Measurements from ENCODE around the gene ST6GAL2. TPM values are rescaled to one million over a fixed set of nuclear protein-coding genes. Genes with fewer than 3 reads are reported as not detected.

ST6GAL2 gene
- total RNA-seq, 1 donor from 2014 or later: 0.38 TPM

DNA sequence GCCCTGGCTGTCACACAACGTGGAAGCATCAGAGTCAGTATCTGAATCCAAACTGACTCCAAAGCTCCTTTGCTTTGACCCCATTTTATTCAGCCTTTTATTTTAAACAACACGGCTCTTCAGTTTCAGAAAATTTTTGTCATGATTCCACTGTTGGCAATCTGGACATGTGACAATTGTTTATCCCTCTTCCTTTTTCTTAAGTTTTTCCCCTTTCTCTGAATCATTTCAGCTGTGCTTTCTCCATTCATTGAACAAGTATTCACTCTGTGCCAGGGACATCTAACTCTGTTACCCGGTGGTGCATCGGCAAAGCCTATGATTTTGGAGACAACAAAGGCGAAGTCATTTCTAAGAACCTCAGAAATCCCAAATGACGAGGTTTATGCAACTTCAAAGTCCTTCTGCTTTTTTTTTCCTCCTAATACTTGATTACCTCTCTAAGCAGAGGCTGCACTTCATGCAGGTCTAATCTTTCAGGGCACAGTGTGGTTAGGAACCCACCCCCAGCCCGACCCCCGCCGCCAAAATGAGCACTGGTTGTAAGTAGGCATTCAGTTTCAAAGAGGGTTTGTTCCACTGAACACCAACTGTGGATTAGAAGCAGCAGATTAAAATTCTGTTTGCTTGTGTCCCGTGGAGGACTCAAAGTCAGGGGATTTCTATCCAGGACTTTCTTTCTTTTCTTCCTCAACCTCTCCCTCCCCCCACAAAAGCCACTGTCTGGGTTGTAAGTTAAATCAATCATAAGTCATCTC is 18.6 kb downstream of the ST6GAL2 start:
- no peak for ATAC-seq
- no peak for DNase-seq (ENCODE audit: missing footprints)
- intact Hi-C loops (cut with DNase I): no loop called here

GRCh38 chr2:106866641-106867040 is 19.3 kb downstream of the ST6GAL2 start:
- intact Hi-C loops (cut with DNase I): no loop called here
- no peak for DNase-seq (ENCODE audit: missing footprints)
- no peak for ATAC-seq

DNA sequence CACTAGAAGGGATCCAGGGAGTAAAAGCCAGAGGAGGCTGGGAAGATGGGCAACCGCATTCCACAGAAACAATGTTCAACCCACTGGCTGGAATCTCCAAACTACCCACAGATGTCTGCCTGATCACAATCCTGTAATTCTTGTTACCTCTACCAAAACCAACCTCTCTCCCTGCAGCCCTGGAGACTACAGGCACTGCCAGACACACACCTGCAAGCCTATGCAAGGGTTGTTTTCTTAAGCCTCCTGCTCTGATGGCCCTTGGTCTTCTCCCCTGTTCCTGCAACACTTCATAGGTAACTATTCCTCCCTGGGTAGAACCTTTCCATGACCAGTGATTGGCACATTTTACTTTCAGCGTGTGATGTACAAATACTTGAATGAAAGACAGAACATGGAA is 21.9 kb downstream of the ST6GAL2 start:
- DNase-seq (ENCODE audit: missing footprints) (no peak), ATAC-seq (no peak)
- intact Hi-C loops (cut with DNase I): no loop called here

GRCh38 chr2:106863387-106863786 is 22.6 kb downstream of the ST6GAL2 start:
- DNase-seq (ENCODE audit: missing footprints) (no peak), ATAC-seq (no peak)
- intact Hi-C loops (cut with DNase I): no loop called here

DNA sequence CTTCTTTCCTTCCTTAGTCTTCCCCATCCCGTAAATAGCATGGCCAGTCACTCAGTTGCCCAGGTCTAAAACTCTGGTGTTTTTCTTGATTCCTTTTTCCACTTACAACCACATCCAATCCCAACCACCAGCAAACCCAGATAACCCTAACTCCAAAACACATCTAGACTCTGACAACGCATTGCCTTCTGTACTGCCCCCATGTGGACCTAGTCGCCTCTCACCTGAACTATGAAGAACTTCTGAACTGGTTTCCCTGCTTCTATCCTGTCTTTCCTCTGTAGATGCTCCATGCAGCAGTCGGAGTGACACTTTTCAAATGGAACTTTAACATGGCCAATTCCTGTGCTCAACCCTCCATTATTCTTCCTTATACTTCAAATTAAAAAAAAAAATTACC is 26.5 kb downstream of the ST6GAL2 start:
- DNase-seq (ENCODE audit: missing footprints): no peak
- ATAC-seq: no peak
- intact Hi-C loops (cut with DNase I): no loop called here

GRCh38 chr2:106858810-106859209 is 27.2 kb downstream of the ST6GAL2 start:
- intact Hi-C loops (cut with DNase I): no loop called here

GRCh38 chr2:106857882-106858478 is 28.0 kb downstream of the ST6GAL2 start:
- intact Hi-C loops (cut with DNase I): no loop called here
- ATAC-seq (no peak), DNase-seq (ENCODE audit: missing footprints) (no peak)

More at GRCh38 chr2:106858810-106859209, 27.2 kb downstream of the ST6GAL2 start:
- ATAC-seq (no peak), DNase-seq (ENCODE audit: missing footprints) (no peak)

GRCh38 chr2:106853631-106854030 is 32.3 kb downstream of the ST6GAL2 start:
- ATAC-seq (no peak), DNase-seq (ENCODE audit: missing footprints) (no peak)
- intact Hi-C loops (cut with DNase I): no loop called here

DNA sequence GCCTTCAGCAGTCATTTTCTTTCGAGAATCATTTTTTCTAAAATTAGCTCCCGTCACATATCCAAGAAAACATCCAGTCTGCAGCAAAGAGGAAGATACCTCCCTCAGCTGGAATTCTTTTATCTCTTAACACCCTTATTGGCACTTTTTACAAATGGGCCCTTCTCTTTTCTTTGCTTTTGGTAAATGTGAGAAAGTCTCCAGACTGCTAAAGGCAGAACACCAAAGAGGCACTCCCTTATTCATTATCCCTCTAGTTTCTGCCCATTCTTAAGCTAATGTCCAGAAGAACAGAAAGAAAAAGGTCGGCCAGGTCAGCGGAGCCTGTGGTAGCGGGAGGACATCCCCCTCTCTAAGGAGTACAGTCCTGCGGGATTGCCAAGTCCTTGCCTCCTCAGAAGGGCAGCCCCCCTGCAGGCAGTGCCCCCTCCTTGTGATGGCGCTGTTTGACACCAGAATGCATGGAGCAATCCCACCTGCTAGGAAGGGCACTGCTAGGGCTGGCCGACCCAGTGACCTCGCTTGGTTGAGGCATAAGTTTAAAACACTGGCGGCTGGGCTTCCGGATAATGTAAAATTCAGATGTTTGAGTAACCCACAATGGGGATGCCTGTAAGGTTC is 34.0 kb downstream of the ST6GAL2 start:
- ATAC-seq: no peak
- intact Hi-C loops (cut with DNase I): no loop called here
- no peak for DNase-seq (ENCODE audit: missing footprints)

DNA sequence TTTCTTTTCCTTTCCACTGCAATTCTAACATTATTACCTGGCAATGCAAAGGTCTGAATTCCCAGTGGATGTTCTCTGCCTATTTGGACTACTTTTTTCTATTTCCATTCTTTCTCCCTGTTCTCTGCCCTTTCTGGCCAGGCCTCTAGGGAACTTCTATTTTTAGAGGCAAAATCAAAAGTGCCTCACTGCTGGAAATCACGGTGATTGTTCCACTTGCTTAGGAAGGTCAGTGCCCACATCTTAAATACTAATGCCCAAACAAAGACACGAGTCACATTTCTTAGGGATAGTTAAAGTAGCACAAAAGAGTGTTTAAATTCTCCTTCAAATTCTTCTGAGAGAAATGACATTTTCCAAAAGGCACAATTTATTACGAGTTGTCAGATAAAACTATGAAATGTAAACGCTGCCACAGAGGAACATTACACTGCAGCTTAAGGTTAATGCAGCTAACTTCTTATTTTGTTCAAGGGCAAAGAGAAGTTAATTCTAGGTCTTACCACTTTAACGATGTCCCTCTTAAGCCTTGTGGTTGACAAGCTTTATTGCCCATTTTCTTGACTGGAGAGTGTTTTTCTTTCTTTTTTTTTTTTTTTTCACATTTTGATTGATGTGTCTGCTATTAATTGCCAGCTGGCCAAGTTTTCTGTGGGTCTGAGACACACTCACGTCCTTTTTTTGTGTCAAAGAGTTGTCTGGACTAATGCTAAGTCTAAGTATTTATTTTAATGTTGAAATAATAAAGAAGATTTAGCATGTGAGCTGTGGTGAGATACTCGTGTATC is 34.7 kb downstream of the ST6GAL2 start:
- ATAC-seq (no peak), DNase-seq (ENCODE audit: missing footprints) (no peak)
- intact Hi-C loops (cut with DNase I): no loop called here

- DNase-seq (ENCODE audit: missing footprints): no peak
- intact Hi-C loops (cut with DNase I): no loop called here
- no peak for ATAC-seq
Observed at GRCh38 chr2:106849253-106849652, 36.7 kb downstream of the ST6GAL2 start.

- ATAC-seq: no peak
- intact Hi-C loops (cut with DNase I): no loop called here
Observed at GRCh38 chr2:106847366-106847765, 38.6 kb downstream of the ST6GAL2 start.

DNA sequence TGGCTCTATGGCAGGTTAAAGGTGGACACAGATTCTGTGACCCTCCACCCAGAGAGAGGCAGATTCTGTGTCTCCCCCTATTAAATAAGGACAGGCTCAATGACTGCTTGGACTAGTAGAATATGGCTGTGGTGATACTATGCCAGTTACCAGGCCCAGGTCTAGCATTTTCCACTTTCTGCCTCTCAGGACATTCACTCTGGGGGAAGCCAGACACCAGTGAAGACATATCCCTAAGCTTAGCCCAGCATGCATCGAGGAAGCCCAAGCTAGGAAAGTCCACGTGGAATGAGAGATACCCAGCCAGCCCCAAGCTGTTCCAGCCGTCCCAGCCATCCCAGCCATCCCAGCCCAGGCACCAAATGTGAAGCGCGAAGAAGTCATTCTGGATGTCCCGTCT is 40.3 kb downstream of the ST6GAL2 start:
- intact Hi-C loops (cut with DNase I): no loop called here
- no peak for DNase-seq (ENCODE audit: missing footprints)

More at GRCh38 chr2:106847366-106847765, 38.6 kb downstream of the ST6GAL2 start:
- no peak for DNase-seq (ENCODE audit: missing footprints)

DNA sequence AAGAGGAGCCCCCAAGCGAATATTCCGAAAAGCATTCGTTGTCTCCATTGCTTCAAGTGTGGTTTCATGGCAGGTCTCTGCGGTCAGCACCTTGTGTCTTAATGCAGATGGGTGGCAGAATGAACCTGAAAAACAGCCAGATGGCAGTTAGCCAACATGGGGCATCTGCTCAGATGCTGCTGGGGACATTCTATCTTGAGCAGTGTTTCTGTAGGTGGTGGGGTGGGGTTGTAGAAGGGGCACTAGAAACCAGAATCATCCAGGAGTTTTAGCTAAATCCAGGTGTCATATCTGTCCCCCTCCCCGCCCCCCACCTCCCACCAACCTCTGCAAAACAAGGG is 42.1 kb downstream of the ST6GAL2 start:
- no peak for ATAC-seq
- no peak for DNase-seq (ENCODE audit: missing footprints)
- intact Hi-C loops (cut with DNase I): no loop called here

More for the DNA sequence above, 40.3 kb downstream of the ST6GAL2 start:
- ATAC-seq: no peak

- DNase-seq (ENCODE audit: missing footprints) (no peak), ATAC-seq (no peak)
- intact Hi-C loops (cut with DNase I): no loop called here
Observed at GRCh38 chr2:106843001-106843909, 42.7 kb downstream of the ST6GAL2 start.

GRCh38 chr2:106841886-106842645 is 43.9 kb downstream of the ST6GAL2 start:
- ATAC-seq (no peak), DNase-seq (ENCODE audit: missing footprints) (no peak)
- intact Hi-C loops (cut with DNase I): no loop called here

GRCh38 chr2:106840818-106841217 is 45.1 kb downstream of the ST6GAL2 start:
- ATAC-seq (no peak), DNase-seq (ENCODE audit: missing footprints) (no peak)
- intact Hi-C loops (cut with DNase I): no loop called here
